Peyer's patch (tissue), 4 donors: ENCODE measurements around the gene RCSD1. TPM values are rescaled to one million over a fixed set of nuclear protein-coding genes. Genes with fewer than 3 reads are reported as not detected.

Source experiments
- DNase-seq, 3 donors: peaks; one replicate each; pipeline ENCODE4 v3.0.0-alpha.2; 2017 to 2019
- H3K27ac ChIP-seq, 4 donors: fragments of 200-600 bp; sonication (generic); one replicate each; pipeline ENCODE4 v1.5.1; 2016 to 2019
- H3K27me3 ChIP-seq, 2 donors: fragments of 200-600 bp; sonication (generic); one replicate each; pipeline ENCODE4 v1.5.1; 2019
- H3K36me3 ChIP-seq, 3 donors: fragments of 200-600 bp; sonication (generic); one replicate each; pipeline ENCODE4 v1.5.1; 2016 to 2019
- H3K4me1 ChIP-seq, 4 donors: fragments of 200-600 bp; sonication (generic); one replicate each; pipeline ENCODE4 v1.5.1; 2016 to 2019
- H3K4me3 ChIP-seq, 4 donors: fragments of 200-600 bp; sonication (generic); 1 replicate in 3 of 4; 2 replicates in 1 of 4; pipeline ENCODE4 v1.5.1; 2016 to 2019; ENCODE audit warnings: mild to moderate bottlenecking in 1 of 4
- H3K9me3 ChIP-seq, 4 donors: fragments of 200-600 bp; sonication (generic); one replicate each; pipeline ENCODE4 v1.5.1; 2016 to 2019; ENCODE audit warnings: mild to moderate bottlenecking in 1 of 4
- POLR2A ChIP-seq, 2 donors: fragments of 450-650 bp; IDR thresholded peaks; one replicate each; pipeline ENCODE4 v1.5.1; 2017; ENCODE audit warnings: antibody characterized with exemption in 2 of 2, mild to moderate bottlenecking in 2 of 2, moderate library complexity in 2 of 2
- total RNA-seq, 4 donors: library from RNA; depleted of rRNA; stranded (reverse); fragments of >200 nt; gene quantifications; one replicate each; pipeline ENCODE4 v1.1.0, GENCODE V29; 2016
- TF ChIP-seq, protein P1 (sequence below), 6 experiments: fragments of 450-650 bp in 4 of 6; fragments of 200-600 bp in 2 of 6; sonication (generic) in 1 of 6; IDR thresholded peaks; one replicate each; pipeline ENCODE4 v1.5.1; 2017 to 2019; ENCODE audit warnings: antibody characterized with exemption in 6 of 6, mild to moderate bottlenecking in 3 of 6, moderate library complexity in 1 of 6

The RCSD1 gene
- total RNA-seq, 4 donors from 2014 or later, result 6.7 to 95.7 (median 11.5) TPM

DNA sequence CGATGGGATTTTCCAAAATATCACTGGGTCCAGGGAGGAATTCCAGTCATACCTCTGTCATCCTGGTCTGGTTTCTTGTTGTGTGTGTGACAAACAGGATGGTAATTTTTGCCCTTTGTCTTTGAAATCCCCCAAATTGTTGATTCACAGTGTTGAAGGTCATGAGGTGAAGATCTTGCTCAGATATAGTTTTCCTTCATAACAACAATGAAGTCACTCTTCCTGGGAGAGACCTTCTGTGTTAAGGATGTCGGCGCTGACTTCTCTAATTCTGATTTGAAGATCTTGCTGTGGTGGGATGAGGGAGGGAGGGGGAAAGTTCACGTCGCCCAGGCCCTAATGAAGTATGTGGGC, 59.5 kb downstream of the RCSD1 start:
- DNase-seq, result no peak
- H3K27me3 ChIP-seq, result no peaks in the 10 kb centered on the region
- no peak overlapping the region for H3K4me3 ChIP-seq
- no peaks in the 10 kb centered on the region for H3K9me3 ChIP-seq
- H3K4me1 ChIP-seq, result peaks cover 0 to 10% (median 3%) of the 10 kb centered on the region in 4 donors
- peaks cover 0 to 27% (median 0%) of the 10 kb centered on the region in 3 donors for H3K36me3 ChIP-seq
- TF ChIP-seq, protein P1, sequence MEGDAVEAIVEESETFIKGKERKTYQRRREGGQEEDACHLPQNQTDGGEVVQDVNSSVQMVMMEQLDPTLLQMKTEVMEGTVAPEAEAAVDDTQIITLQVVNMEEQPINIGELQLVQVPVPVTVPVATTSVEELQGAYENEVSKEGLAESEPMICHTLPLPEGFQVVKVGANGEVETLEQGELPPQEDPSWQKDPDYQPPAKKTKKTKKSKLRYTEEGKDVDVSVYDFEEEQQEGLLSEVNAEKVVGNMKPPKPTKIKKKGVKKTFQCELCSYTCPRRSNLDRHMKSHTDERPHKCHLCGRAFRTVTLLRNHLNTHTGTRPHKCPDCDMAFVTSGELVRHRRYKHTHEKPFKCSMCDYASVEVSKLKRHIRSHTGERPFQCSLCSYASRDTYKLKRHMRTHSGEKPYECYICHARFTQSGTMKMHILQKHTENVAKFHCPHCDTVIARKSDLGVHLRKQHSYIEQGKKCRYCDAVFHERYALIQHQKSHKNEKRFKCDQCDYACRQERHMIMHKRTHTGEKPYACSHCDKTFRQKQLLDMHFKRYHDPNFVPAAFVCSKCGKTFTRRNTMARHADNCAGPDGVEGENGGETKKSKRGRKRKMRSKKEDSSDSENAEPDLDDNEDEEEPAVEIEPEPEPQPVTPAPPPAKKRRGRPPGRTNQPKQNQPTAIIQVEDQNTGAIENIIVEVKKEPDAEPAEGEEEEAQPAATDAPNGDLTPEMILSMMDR (IDR thresholded peaks at IDR 0.05), result no peak
- TF ChIP-seq POLR2A (IDR thresholded peaks at IDR 0.05), result no peak
- no peak overlapping the region for H3K27ac ChIP-seq

DNA sequence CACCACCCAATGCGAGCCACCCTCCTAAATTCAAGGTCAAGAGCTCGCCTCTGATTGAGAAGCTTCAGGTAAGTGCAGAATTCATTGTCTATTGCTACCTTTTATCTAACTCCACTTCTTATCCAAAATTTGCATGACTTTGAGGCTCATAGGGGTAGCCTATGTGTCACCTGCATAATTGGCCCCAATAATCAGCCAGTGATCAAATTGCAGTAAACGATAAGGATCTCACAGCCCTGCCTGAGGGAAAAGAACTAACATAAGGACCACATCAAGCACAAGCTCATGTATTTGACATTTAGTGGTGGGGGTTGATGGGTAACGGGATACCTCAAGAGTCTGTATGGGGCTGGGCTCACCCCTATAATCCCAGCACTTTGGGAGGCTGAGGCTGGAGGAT, 60.0 kb downstream of the RCSD1 start:
- H3K27ac ChIP-seq, result no peak overlapping the region
- H3K27me3 ChIP-seq, result no peaks in the 10 kb centered on the region
- H3K36me3 ChIP-seq, result peaks cover 0 to 27% (median 0%) of the 10 kb centered on the region in 3 donors
- no peak for DNase-seq
- peaks cover 0 to 10% (median 3%) of the 10 kb centered on the region in 4 donors for H3K4me1 ChIP-seq
- TF ChIP-seq POLR2A (IDR thresholded peaks at IDR 0.05), result no peak
- TF ChIP-seq, protein P1 (IDR thresholded peaks at IDR 0.05), result no peak
- H3K9me3 ChIP-seq, result no peaks in the 10 kb centered on the region
- H3K4me3 ChIP-seq, result no peak overlapping the region

DNA sequence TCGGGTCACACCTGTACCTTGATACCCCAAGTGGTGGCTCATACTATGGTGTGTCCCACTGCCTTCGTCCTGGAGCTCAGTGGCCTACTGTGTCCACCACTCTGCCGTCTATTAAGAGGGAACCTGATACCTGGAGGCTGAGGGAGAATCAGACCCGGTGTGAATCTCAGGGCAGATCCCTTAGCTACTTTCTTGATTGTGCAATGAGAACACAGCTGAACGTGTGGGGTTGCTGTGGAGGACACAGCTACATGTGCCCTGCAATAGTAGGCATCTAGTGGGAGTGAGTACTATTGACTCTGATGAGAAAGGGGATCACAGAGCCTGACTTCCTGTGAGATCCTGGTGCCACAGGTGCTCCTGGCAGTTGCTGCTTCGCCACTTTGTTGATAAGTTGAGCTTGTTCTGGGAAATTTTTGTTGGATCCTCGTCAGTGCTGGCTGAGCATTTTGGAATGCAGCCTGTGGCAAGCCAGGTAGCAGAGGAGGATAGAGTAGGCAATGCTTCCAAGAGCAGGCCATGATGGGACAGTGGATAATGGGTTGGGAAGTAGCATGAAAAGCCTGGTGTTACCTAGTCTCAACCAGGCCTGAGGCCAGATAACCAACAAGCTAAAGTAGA, 63.5 kb downstream of the RCSD1 start:
- Histone ChIP-seq H3K36me3 (peaks cover 0 to 47% (median 0%) of the 10 kb centered on the region in 3 donors), H3K27ac (no peak overlapping the region)
- no peak for TF ChIP-seq POLR2A (IDR thresholded peaks at IDR 0.05)
- TF ChIP-seq, protein P1 (IDR thresholded peaks at IDR 0.05), result no peak

DNA sequence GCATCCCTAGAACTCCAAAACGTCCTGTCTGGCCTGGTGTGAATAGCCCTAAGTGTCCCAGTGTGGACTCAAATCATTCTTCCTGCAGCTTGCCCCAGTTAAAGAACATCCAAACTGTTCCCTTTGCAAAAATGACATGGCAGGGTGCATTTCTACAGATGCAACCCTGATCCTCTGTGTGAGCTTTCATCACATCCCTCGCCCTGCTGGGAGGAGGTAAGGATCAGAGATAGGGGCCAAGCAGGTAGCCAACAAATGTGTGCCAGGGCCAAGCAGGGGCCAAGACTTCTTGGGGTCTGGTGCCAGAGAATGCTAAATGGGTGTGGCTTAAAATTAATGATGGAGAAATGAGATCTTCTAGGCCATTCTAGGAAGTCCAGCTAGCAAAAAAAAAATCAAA, 64.7 kb downstream of the RCSD1 start:
- Histone ChIP-seq H3K9me3 (no peaks in the 10 kb centered on the region), H3K4me3 (no peak overlapping the region), H3K4me1 (no peaks in the 10 kb centered on the region), H3K27me3 (no peaks in the 10 kb centered on the region), H3K36me3 (peaks cover 0 to 41% (median 0%) of the 10 kb centered on the region in 3 donors), H3K27ac (no peak overlapping the region)
- no peak for TF ChIP-seq POLR2A (IDR thresholded peaks at IDR 0.05)
- TF ChIP-seq, protein P1 (IDR thresholded peaks at IDR 0.05), result no peak
- DNase-seq, result no peak

More for the DNA sequence above, 63.5 kb downstream of the RCSD1 start:
- Histone ChIP-seq H3K27me3 (no peaks in the 10 kb centered on the region), H3K4me1 (no peaks in the 10 kb centered on the region), H3K4me3 (no peak overlapping the region), H3K9me3 (no peaks in the 10 kb centered on the region)
- DNase-seq, result no peak

DNA sequence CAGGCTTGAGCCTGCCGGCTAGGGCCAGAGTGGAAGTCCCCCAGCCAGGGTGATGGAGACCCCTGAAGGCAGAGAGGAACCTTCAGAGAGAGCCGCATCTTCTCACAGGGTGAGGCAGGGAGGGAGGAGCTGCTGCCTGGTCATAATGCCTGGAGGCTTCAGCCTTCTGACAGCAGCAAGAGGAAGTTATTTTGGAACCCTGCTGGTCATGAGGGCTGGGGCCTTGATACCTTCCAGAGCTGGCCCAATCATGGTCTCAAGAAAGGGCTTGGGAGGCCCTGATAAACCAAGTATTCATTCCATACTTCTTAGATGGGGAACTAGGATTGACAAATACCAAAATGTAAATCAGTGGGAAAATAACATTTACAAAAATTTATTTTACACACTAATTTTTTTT, 65.1 kb downstream of the RCSD1 start:
- TF ChIP-seq POLR2A (IDR thresholded peaks at IDR 0.05), result no peak
- TF ChIP-seq, protein P1 (IDR thresholded peaks at IDR 0.05), result no peak
- peaks cover 0 to 37% (median 0%) of the 10 kb centered on the region in 3 donors for H3K36me3 ChIP-seq
- H3K27me3 ChIP-seq, result no peaks in the 10 kb centered on the region
- H3K4me3 ChIP-seq, result no peak overlapping the region
- H3K9me3 ChIP-seq, result no peaks in the 10 kb centered on the region
- no peak for DNase-seq
- no peaks in the 10 kb centered on the region for H3K4me1 ChIP-seq
- H3K27ac ChIP-seq, result no peak overlapping the region
